ENCODE results near the gene GAS2L1.

GAS2L1 gene

GRCh38 chr22:29275167-29275566 lies 31.3 kb upstream of the GAS2L1 start:
- DNase-seq (ENCODE audit: low read depth in 1 of 2, low spot score in 1 of 2), result no peak

- DNase-seq (ENCODE audit: low read depth in 1 of 2, low spot score in 1 of 2), result no peak
Measured at GRCh38 chr22:29275819-29276565, 30.5 kb upstream of the GAS2L1 start.

- DNase-seq (ENCODE audit: low read depth in 1 of 2, low spot score in 1 of 2), result no peak
Measured at GRCh38 chr22:29277927-29278326, 28.5 kb upstream of the GAS2L1 start.

GRCh38 chr22:29284196-29284595 lies 22.3 kb upstream of the GAS2L1 start:
- DNase-seq (ENCODE audit: low read depth in 1 of 2, low spot score in 1 of 2), result no peak

- DNase-seq (ENCODE audit: low read depth in 1 of 2, low spot score in 1 of 2), result no peak
Measured at GRCh38 chr22:29288837-29289236, 17.6 kb upstream of the GAS2L1 start.

GRCh38 chr22:29290061-29290460 lies 16.4 kb upstream of the GAS2L1 start:
- no peak for DNase-seq (ENCODE audit: low read depth in 1 of 2, low spot score in 1 of 2)

GRCh38 chr22:29291215-29291614 lies 15.2 kb upstream of the GAS2L1 start:
- no peak for DNase-seq (ENCODE audit: low read depth in 1 of 2, low spot score in 1 of 2)

- no peak for DNase-seq (ENCODE audit: low read depth in 1 of 2, low spot score in 1 of 2)
Measured at GRCh38 chr22:29292379-29292778, 14.1 kb upstream of the GAS2L1 start.

- DNase-seq (ENCODE audit: low read depth in 1 of 2, low spot score in 1 of 2), result no peak
Measured at GRCh38 chr22:29298641-29299040, 7.8 kb upstream of the GAS2L1 start.

- DNase-seq (ENCODE audit: low read depth in 1 of 2, low spot score in 1 of 2), result no peak
Measured at GRCh38 chr22:29299136-29299900, 7.1 kb upstream of the GAS2L1 start.

GRCh38 chr22:29300467-29300806 lies 6.0 kb upstream of the GAS2L1 start:
- DNase-seq (ENCODE audit: low read depth in 1 of 2, low spot score in 1 of 2), result no peak

GRCh38 chr22:29300807-29301601 lies 5.4 kb upstream of the GAS2L1 start:
- DNase-seq (ENCODE audit: low read depth in 1 of 2, low spot score in 1 of 2), result no peak

- no peak for DNase-seq (ENCODE audit: low read depth in 1 of 2, low spot score in 1 of 2)
Measured at GRCh38 chr22:29301716-29302401, 4.6 kb upstream of the GAS2L1 start.

GRCh38 chr22:29302402-29302680 lies 4.1 kb upstream of the GAS2L1 start:
- no peak for DNase-seq (ENCODE audit: low read depth in 1 of 2, low spot score in 1 of 2)

GRCh38 chr22:29302681-29303465 lies 3.6 kb upstream of the GAS2L1 start:
- DNase-seq (ENCODE audit: low read depth in 1 of 2, low spot score in 1 of 2), result no peak

GRCh38 chr22:29305836-29306174 lies 645 bp upstream of the GAS2L1 start:
- no peak for DNase-seq (ENCODE audit: low read depth in 1 of 2, low spot score in 1 of 2)

GRCh38 chr22:29306835-29307595 lies 565 bp downstream of the GAS2L1 start:
- DNase-seq (ENCODE audit: low read depth in 1 of 2, low spot score in 1 of 2), result no peak

- DNase-seq (ENCODE audit: low read depth in 1 of 2, low spot score in 1 of 2), result no peak
Measured at GRCh38 chr22:29307596-29308147, 1.2 kb downstream of the GAS2L1 start.

GRCh38 chr22:29308148-29308790 lies 1.8 kb downstream of the GAS2L1 start:
- DNase-seq (ENCODE audit: low read depth in 1 of 2, low spot score in 1 of 2), result no peak
